Pancreas (tissue), 10 donors: Measurements from ENCODE around the gene CDH13. TPM values are rescaled to one million over a fixed set of nuclear protein-coding genes. Genes with fewer than 3 reads are reported as not detected.

ENCODE experiments used
- ATAC-seq, 4 donors: fragments of 200-7000 bp; cut with Tn5 transposase; one replicate each; pipeline versions ENCODE4 v1.8.0 to v1.9.1; 2020; ENCODE audit warnings: mild to moderate bottlenecking in 4 of 4, moderate library complexity in 4 of 4
- DNase-seq, 6 donors: peaks; one replicate each; pipeline ENCODE4 v3.0.0-alpha.2; 2020
- FAIRE-seq: peaks from 2 replicates; lab custom pipeline; 2012; peaks lifted over from hg19 to GRCh38; lab: Jason Lieb, UNC
- H3K27ac ChIP-seq, 4 donors: fragments of 200-600 bp; sonication (generic); 1 replicate in 3 of 4; 2 replicates in 1 of 4; pipeline versions ENCODE4 v1.5.0 to v1.8.0; 2020
- H3K27me3 ChIP-seq, 4 donors: fragments of 200-600 bp; one replicate each; pipeline ENCODE4 v1.8.0; 2021
- H3K36me3 ChIP-seq, 3 donors: fragments of 200-600 bp; sonication (generic) in 1 of 3; one replicate each; pipeline versions ENCODE4 v1.5.0 to v1.8.0; 2020 to 2021
- H3K4me1 ChIP-seq, 3 donors: fragments of 200-600 bp; one replicate each; pipeline ENCODE4 v1.8.0; 2021
- H3K4me3 ChIP-seq, 4 donors: fragments of 200-600 bp; sonication (generic) in 2 of 4; one replicate each; pipeline versions ENCODE4 v1.5.0 to v1.8.0; 2020 to 2021
- H3K9me3 ChIP-seq, 4 donors: fragments of 200-600 bp; one replicate each; pipeline ENCODE4 v1.8.0; 2021
- WGBS, 2 donors: extraction: QIAGEN DNeasy Blood & Tissue Kit; methylation state at CpG; one replicate each; pipeline ENCODE4 v1.1.7; 2013; 5-methylcytosine and 5-hydroxymethylcytosine counted together
- intact Hi-C, 3 donors: fragments of 100-400 bp; cut with DNase I; formaldehyde crosslinking; loops; one replicate each; pipeline versions ENCODE4 v1.11.1 to v1.14.2; 2022
- polyA plus RNA-seq, 2 donors: library from polyadenylated mRNA; stranded (reverse); fragments of 200-250 nt; gene quantifications; one replicate each; pipeline ENCODE4 v1.2.3, GENCODE V29; 2013
- total RNA-seq, 6 donors: library from RNA; stranded (reverse); fragmentation: NEBNext Ultra II Directional in 4 of 6; extraction: Animal tissue kit (Norgen Biotek cat#: 25700) in 4 of 6; gene quantifications; one replicate each; pipeline versions ENCODE4 v1.2.1 to v1.2.4, GENCODE V29; 2021 to 2023
- TF ChIP-seq, protein P1 (sequence below), 4 donors: fragments of 200-600 bp; sonication (generic) in 3 of 4; IDR thresholded peaks; one replicate each; pipeline versions ENCODE4 v1.5.0 to v1.8.0; 2021; ENCODE audit warnings: antibody characterized with exemption in 4 of 4
- donor health status: healthy with polysubstance abuse.
- donor health status: DM: no; HTN: no; CAD: no; lungs with moderate emphysema.
- donor health status: DM: no; HTN: no; CAD: no.
- donor health status: control.
- donor health status: control.
- donor health status: Bipolar disorder and iron deficiency.
- donor health status: DM: yes; HTN: yes; CAD: no.
- donor health status: DM: no; HTN: no; CAD: no.
- donor health status: DM: no; HTN: no; CAD: no.
- donor health status: DM: yes; HTN: yes; CAD: no.

Gene CDH13
- total and polyA plus RNA-seq, 8 donors: 0.12 to 1.0 (median 0.37) TPM

DNA sequence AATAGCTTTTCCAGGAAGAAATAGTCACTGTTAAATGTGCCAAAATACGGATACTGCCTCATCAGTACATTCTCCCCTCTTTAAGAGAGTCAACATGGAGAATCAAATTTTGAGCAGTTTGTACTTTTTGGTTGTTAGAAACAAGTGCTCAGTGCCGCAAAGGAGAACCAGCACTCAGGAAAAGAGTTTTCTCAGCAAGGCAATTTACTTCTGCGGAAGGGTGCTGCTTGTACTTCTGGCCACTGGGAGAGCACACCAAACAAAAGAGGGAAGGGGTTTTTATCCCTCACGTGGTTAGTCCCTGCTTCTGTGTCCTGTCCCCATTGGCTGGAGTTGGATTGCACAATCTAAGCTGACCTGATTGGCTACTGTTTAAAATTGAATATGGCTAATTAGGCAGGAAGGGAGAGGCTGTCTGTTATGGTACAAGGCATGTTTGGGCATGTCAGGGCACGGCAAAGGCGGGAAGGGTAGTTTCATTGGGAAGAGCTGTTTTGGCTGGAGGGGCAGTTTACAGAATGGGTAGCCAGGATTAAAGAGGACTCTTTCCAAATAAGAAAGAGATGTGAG lies 499.3 kb downstream of the CDH13 start:
- Histone ChIP-seq H3K27me3 (peaks cover 0 to 3% (median 0%) of the 10 kb centered on the region in 4 donors), H3K4me3 (no peak overlapping the region), H3K36me3 (no peaks in the 10 kb centered on the region), H3K9me3 (no peaks in the 10 kb centered on the region), H3K27ac (no peak overlapping the region), H3K4me1 (no peaks in the 10 kb centered on the region)
- ATAC-seq (no peak), FAIRE-seq (no peak), DNase-seq (no peak)
- intact Hi-C loops: no loop called here
- WGBS, 2 donors: 67 to 78% methylated on average over 6 of the region's 6 CpGs
- TF ChIP-seq, protein P1, sequence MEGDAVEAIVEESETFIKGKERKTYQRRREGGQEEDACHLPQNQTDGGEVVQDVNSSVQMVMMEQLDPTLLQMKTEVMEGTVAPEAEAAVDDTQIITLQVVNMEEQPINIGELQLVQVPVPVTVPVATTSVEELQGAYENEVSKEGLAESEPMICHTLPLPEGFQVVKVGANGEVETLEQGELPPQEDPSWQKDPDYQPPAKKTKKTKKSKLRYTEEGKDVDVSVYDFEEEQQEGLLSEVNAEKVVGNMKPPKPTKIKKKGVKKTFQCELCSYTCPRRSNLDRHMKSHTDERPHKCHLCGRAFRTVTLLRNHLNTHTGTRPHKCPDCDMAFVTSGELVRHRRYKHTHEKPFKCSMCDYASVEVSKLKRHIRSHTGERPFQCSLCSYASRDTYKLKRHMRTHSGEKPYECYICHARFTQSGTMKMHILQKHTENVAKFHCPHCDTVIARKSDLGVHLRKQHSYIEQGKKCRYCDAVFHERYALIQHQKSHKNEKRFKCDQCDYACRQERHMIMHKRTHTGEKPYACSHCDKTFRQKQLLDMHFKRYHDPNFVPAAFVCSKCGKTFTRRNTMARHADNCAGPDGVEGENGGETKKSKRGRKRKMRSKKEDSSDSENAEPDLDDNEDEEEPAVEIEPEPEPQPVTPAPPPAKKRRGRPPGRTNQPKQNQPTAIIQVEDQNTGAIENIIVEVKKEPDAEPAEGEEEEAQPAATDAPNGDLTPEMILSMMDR (IDR thresholded peaks at IDR 0.05): no peak

DNA sequence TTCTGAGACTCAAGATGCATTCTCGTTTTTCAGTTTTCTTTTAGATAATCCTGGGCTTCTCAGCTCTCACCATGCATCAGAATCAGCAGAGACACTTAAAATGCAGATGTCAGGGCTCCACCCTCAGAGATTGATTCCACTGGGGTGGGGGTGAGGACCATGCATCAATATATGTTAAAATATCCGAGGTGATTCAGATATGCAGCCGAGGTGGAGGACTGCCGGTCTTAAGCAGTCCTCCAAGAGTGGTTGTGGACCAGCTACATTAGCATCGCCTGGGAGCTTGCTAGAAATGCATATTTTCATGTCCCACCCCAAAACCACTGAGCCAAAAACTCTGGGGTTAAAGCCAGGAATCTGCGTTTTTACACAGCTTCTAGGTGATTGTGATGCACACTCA lies 501.3 kb downstream of the CDH13 start:
- H3K4me3 ChIP-seq: no peak overlapping the region
- H3K9me3 ChIP-seq: no peaks in the 10 kb centered on the region
- ATAC-seq (no peak), FAIRE-seq (no peak), DNase-seq (no peak)
- WGBS, 2 donors: 50 to 75% methylated on average over 6 of the region's 6 CpGs
- peaks cover 0 to 3% (median 0%) of the 10 kb centered on the region in 4 donors for H3K27me3 ChIP-seq
- H3K27ac ChIP-seq: no peak overlapping the region
- TF ChIP-seq, protein P1 (IDR thresholded peaks at IDR 0.05): no peak
- no peaks in the 10 kb centered on the region for H3K4me1 ChIP-seq
- intact Hi-C loops: no loop called here
- no peaks in the 10 kb centered on the region for H3K36me3 ChIP-seq

DNA sequence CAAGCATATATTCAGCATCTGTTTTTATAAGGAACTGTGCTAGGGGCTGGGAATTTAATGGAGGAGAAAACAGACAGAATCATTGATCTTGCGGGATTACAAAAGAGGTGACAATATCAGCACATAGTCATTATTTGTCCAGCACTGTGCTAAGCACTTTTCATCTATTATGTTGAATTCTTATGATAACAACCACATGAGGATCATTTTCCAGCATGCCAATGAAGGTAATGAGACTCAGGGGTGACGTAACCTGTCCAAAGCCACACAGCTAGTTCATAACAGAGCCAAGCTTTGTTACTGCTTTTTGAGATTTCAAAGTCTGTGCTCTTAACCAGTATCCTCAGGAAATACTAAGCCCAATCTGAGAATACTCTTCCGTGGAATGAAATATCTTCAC lies 503.3 kb downstream of the CDH13 start:
- DNase-seq: no peak
- 24 to 26% methylated on average over 3 of the region's 3 CpGs for WGBS, 2 donors
- FAIRE-seq: no peak
- intact Hi-C loops: no loop called here
- ATAC-seq: peak in 1 of 4 donors; percentile 15
- H3K9me3 ChIP-seq: no peaks in the 10 kb centered on the region
- no peak overlapping the region for H3K4me3 ChIP-seq
- peaks cover 0 to 3% (median 0%) of the 10 kb centered on the region in 4 donors for H3K27me3 ChIP-seq
- TF ChIP-seq, protein P1 (IDR thresholded peaks at IDR 0.05): no peak
- no peaks in the 10 kb centered on the region for H3K36me3 ChIP-seq
- no peaks in the 10 kb centered on the region for H3K4me1 ChIP-seq
- H3K27ac ChIP-seq: no peak overlapping the region

DNA sequence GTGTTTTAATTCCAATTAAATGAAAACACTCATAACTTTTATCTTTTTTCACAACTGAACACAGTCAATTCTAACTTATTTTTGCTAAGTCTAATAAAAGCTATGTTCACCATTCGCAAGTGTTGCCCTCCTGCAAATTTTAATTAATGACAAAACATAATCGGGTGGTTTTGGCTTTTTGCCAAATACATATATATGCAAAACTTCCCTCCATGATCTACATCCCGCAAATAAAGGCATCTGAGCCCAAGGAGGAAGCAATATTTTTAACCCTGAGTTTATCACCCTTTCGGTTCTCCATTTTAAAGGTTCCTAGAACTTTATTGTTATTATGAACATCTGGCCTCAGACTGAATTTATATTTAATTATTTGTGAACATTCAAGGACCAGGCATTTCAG lies 507.9 kb downstream of the CDH13 start:
- intact Hi-C loops: no loop called here
- Histone ChIP-seq H3K27me3 (no peaks in the 10 kb centered on the region), H3K27ac (no peak overlapping the region), H3K9me3 (no peaks in the 10 kb centered on the region), H3K4me1 (no peaks in the 10 kb centered on the region), H3K36me3 (no peaks in the 10 kb centered on the region), H3K4me3 (no peak overlapping the region)
- TF ChIP-seq, protein P1 (IDR thresholded peaks at IDR 0.05): no peak
- WGBS, 2 donors: 72 to 79% methylated on average over 4 of the region's 4 CpGs
- no peak for DNase-seq
- ATAC-seq: no peak
- no peak for FAIRE-seq

DNA sequence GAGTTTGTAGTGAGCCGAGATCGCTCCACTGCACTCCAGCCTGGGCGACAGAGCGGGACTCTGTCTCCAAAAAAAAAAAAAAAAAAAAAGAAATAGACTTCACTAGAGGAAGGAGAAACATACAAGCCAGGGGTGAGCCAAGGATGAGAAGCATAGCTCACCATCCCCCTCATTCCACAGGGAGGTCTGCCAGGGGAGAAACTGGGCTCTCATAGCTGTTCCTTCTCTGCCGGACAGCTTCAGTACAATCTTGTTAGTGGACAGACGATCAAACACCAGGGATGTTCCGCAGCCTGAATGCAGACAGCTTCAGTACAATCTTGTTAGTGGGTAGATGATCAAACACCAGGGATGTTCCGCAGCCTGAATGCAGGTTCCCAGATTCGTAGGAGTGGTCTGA lies 509.6 kb downstream of the CDH13 start:
- Histone ChIP-seq H3K27ac (no peak overlapping the region), H3K9me3 (no peaks in the 10 kb centered on the region), H3K4me3 (no peak overlapping the region), H3K27me3 (no peaks in the 10 kb centered on the region), H3K36me3 (no peaks in the 10 kb centered on the region), H3K4me1 (no peaks in the 10 kb centered on the region)
- peak in 1 of 4 donors; percentile 20 for ATAC-seq
- DNase-seq: no peak
- TF ChIP-seq, protein P1 (IDR thresholded peaks at IDR 0.05): no peak
- no peak for FAIRE-seq
- intact Hi-C loops: no loop called here
- 73 to 82% methylated on average over 9 of the region's 9 CpGs for WGBS, 2 donors
